Naive thymus-derived CD4-positive, alpha-beta T cell (primary cell): ENCODE data around the gene SENP3. TPM values are rescaled to one million over a fixed set of nuclear protein-coding genes. Genes with fewer than 3 reads are reported as not detected.

ENCODE experiments used
- ATAC-seq: fragments of 150-1000 bp; cut with Tn5 transposase; 2 replicates; pipeline ENCODE4 v1.10.0; 2021; ENCODE audit warnings: mild to moderate bottlenecking, moderate library complexity
- CTCF ChIA-PET: fragments of 350-600 bp; sonication (Branson Sonifier 250); formaldehyde crosslinking; loops from one replicate; lab custom pipeline; 2021; ENCODE audit warnings: antibody characterized with exemption; lab: Charles Lee
- POLR2A ChIA-PET: fragments of 350-600 bp; sonication (Branson Sonifier 250); formaldehyde crosslinking; loops from one replicate; lab custom pipeline; 2021; ENCODE audit warnings: antibody characterized with exemption, inconsistent platforms; lab: Charles Lee
- DNase-seq, 9 donors: peaks; one replicate each; pipeline versions ENCODE4 v3.0.0 to v3.0.0-alpha.2; 2020 to 2022; ENCODE audit warnings: mixed read lengths in 1 of 9
- H3K27ac ChIP-seq: one replicate; pipeline ENCODE4 v1.7.0; 2013; ENCODE audit warnings: mild to moderate bottlenecking, low read depth, low read length, moderate library complexity
- H3K27me3 ChIP-seq, 2 donors: one replicate each; pipeline ENCODE4 v1.7.0; 2013; ENCODE audit warnings: low read length in 2 of 2, mild to moderate bottlenecking in 2 of 2, moderate library complexity in 2 of 2; ENCODE audit not compliant: control insufficient read depth in 2 of 2, insufficient read depth in 2 of 2
- H3K36me3 ChIP-seq, 3 experiments: 1 replicate in 2 of 3; 2 replicates in 1 of 3; pipeline ENCODE4 v1.7.0; 2013; ENCODE audit warnings: low read length in 3 of 3, mild to moderate bottlenecking in 3 of 3, moderate library complexity in 1 of 3; ENCODE audit not compliant: insufficient read depth in 3 of 3, control insufficient read depth in 2 of 3
- H3K4me1 ChIP-seq, 2 donors: one replicate each; pipeline ENCODE4 v1.7.0; 2013; ENCODE audit warnings: low read length in 2 of 2, mild to moderate bottlenecking in 2 of 2, moderate library complexity in 1 of 2; ENCODE audit not compliant: control insufficient read depth in 2 of 2, insufficient read depth in 2 of 2
- H3K4me3 ChIP-seq: 2 replicates; pipeline ENCODE4 v1.7.0; 2013; ENCODE audit warnings: mild to moderate bottlenecking, low read length
- H3K9me3 ChIP-seq, 3 experiments: 1 replicate in 2 of 3; 2 replicates in 1 of 3; pipeline ENCODE4 v1.7.0; 2013; ENCODE audit warnings: low read length in 3 of 3; ENCODE audit not compliant: control insufficient read depth in 2 of 3
- H3K27ac Mint-ChIP-seq, 9 donors: one replicate each; pipeline ENCODE4 v1.8.0; 2020 to 2022; ENCODE audit warnings: mixed read lengths in 9 of 9, mild to moderate bottlenecking in 8 of 9, moderate library complexity in 5 of 9, inconsistent platforms in 2 of 9
- H3K27me3 Mint-ChIP-seq, 5 donors: one replicate each; pipeline ENCODE4 v1.8.0; 2021 to 2022; ENCODE audit warnings: mixed read lengths in 5 of 5, mild to moderate bottlenecking in 1 of 5
- H3K36me3 Mint-ChIP-seq, 5 donors: one replicate each; pipeline ENCODE4 v1.8.0; 2020 to 2022; ENCODE audit warnings: mixed read lengths in 5 of 5, mild to moderate bottlenecking in 3 of 5, inconsistent platforms in 1 of 5
- H3K4me1 Mint-ChIP-seq, 7 donors: one replicate each; pipeline ENCODE4 v1.8.0; 2020 to 2022; ENCODE audit warnings: mixed read lengths in 7 of 7, mild to moderate bottlenecking in 3 of 7, inconsistent platforms in 1 of 7
- H3K4me3 Mint-ChIP-seq, 10 donors: one replicate each; pipeline ENCODE4 v1.8.0; 2020 to 2022; ENCODE audit warnings: mild to moderate bottlenecking in 10 of 10, mixed read lengths in 10 of 10, moderate library complexity in 6 of 10, inconsistent platforms in 2 of 10
- H3K9me3 Mint-ChIP-seq, 11 donors: one replicate each; pipeline ENCODE4 v1.8.0; 2020 to 2022; ENCODE audit warnings: mixed read lengths in 11 of 11, mild to moderate bottlenecking in 4 of 11, inconsistent platforms in 1 of 11, moderate library complexity in 1 of 11
- intact Hi-C, 2 donors: fragments of 100-400 bp; cut with micrococcal nuclease; formaldehyde crosslinking; loops; one replicate each; pipeline ENCODE4 v1.15.1; 2023
- polyA plus RNA-seq, 2 donors: library from polyadenylated mRNA; unstranded; fragments of 300-500 nt; fragmentation: Illumina TruSeq; gene quantifications; one replicate each; pipeline ENCODE4 v1.2.3, GENCODE V29; 2021
- total RNA-seq, 6 experiments: library from RNA in 5 of 6; stranded (reverse) in 5 of 6; gene quantifications; 1 replicate in 5 of 6; 2 replicates in 1 of 6; pipeline ENCODE4 v1.2.3 and lab custom pipeline; 2021 to 2026

The SENP3 gene
- total and polyA plus RNA-seq, 7 experiments from 2014 or later, result 13.2 to 43.8 (median 36.1) TPM

DNA sequence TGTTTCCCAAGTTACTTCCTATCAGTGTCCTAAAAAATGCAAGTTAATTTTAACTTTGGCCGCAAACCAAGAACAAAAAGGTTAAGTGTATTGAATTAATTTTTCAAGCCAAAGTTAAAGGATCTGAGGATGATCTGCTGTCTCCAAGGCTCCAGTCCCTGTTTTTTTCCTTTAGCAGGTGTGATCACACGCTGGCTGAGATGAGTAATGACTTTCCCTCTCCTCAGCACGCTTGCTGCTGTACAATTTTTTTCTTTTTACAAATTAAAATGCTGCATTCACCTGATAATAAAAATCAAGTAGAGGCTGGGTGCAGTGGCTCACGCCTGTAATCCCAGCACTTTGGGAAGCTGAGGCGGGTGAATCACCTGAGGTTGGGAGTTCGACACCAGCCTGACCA, 16.8 kb upstream of the SENP3 start:
- H3K9me3 ChIP-seq, result no peaks in the 10 kb centered on the region
- H3K4me3 ChIP-seq, result no peak overlapping the region
- no peaks in the 10 kb centered on the region for H3K27me3 ChIP-seq
- Mint-ChIP-seq H3K36me3 (peaks cover 0 to 7% (median 0%) of the 10 kb centered on the region in 5 donors), H3K9me3 (no peaks in the 10 kb centered on the region), H3K4me1 (peaks cover 11 to 25% (median 20%) of the 10 kb centered on the region in 7 donors), H3K4me3 (no peak overlapping the region), H3K27ac (no peak overlapping the region), H3K27me3 (peaks cover 0 to 10% (median 0%) of the 10 kb centered on the region in 5 donors)
- H3K4me1 ChIP-seq, result peaks cover 4 to 7% of the 10 kb centered on the region in 2 donors
- CTCF ChIA-PET, result interaction anchor here (0.7 to 2.3 kb wide), 2 partner anchors 16 to 103 kb away, joined by 3 to 14 read pairs; partner anchors contain the start of gene SENP3
- no peaks in the 10 kb centered on the region for H3K36me3 ChIP-seq
- POLR2A ChIA-PET, result no interaction called here
- ATAC-seq (no peak), DNase-seq (no peak)
- H3K27ac ChIP-seq, result no peak overlapping the region
- intact Hi-C loops, result loop anchor here in 1 of 2 donors (5.0 kb wide), 1 partner anchor 33 kb away; no protein-coding TSS in a partner anchor

DNA sequence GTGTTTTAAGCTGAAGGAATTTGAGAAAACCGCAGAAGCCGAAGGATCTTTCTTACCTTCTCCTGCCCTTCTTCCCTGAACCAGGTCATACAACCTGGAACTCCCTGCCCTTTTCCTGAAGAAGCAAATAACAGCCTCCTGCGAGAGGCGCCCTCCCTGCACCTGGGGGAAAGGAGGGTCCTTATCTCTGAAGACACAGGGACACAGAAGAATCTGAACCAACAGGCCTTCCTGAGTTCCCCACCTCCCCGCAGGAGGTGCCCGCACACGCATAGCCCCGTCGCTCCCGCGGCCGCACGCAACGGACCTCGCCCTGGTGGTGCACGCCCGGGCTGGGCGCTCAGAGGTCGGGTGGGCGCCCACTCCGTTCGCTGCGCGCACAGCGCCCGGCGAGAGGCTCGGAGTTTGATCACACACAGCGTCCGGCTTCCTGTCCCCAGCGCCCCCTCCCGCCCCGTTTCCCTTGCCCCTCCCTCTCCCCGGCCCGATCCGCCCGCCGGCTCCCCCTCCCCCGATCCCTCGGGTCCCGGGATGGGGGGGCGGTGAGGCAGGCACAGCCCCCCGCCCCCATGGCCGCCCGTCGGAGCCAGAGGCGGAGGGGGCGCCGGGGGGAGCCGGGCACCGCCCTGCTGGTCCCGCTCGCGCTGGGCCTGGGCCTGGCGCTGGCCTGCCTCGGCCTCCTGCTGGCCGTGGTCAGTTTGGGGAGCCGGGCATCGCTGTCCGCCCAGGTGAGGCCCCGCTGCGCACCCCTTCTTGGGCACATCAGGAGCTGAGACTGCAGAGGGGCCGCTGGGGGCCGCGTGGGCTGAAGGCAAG, 12.9 kb upstream of the SENP3 start, which contains the start of gene TNFSF12:
TSS of gene TNFSF12 (plus strand) at position 474 of the 816 bp plus-strand sequence. CDS start at position 570, 96 bp downstream.
- POLR2A ChIA-PET, result interaction anchor here (0.7 to 2.4 kb wide), 16 partner anchors 9 to 908 kb away, joined by 3 to 25 read pairs (median 4); partner anchors contain the start of genes KIAA0753, POLR2A, SAT2 and SENP3
- Mint-ChIP-seq H3K9me3 (peaks cover 0 to 1% (median 0%) of the 10 kb centered on the region in 11 donors), H3K4me3 (peak within 1 kb of the TSS; percentile 77 to 99 (median 91)), H3K27me3 (peaks cover 0 to 2% (median 0%) of the 10 kb centered on the region in 5 donors), H3K36me3 (peaks cover 0 to 25% (median 4%) of the 10 kb centered on the region in 5 donors), H3K27ac (peak within 1 kb of the TSS; percentile 90 to 98 (median 94)), H3K4me1 (peaks cover 46 to 60% (median 55%) of the 10 kb centered on the region in 7 donors)
- ATAC-seq (peak; percentile 60), DNase-seq (peak in 7 of 9 donors; percentile 38 to 69 (median 45))
- H3K27me3 ChIP-seq, result no peaks in the 10 kb centered on the region
- CTCF ChIA-PET, result interaction anchor here (0.5 to 2.6 kb wide), 5 partner anchors 8 to 193 kb away, joined by 3 to 10 read pairs (median 3); partner anchors contain the start of gene TMEM95
- peak within 1 kb of the TSS; percentile 91 for H3K4me3 ChIP-seq
- H3K4me1 ChIP-seq, result peaks cover 14 to 35% of the 10 kb centered on the region in 2 donors
- intact Hi-C loops, result loop anchor here (1.0 to 5.0 kb wide), 5 partner anchors 13 to 113 kb away; partner anchors contain the start of genes POLR2A (in 2 of the 2), SENP3 (in 1 of the 2) and TMEM102 (in 1 of the 2)
- no peaks in the 10 kb centered on the region for H3K36me3 ChIP-seq
- peak within 1 kb of the TSS; percentile 70 for H3K27ac ChIP-seq
- H3K9me3 ChIP-seq, result no peaks in the 10 kb centered on the region

DNA sequence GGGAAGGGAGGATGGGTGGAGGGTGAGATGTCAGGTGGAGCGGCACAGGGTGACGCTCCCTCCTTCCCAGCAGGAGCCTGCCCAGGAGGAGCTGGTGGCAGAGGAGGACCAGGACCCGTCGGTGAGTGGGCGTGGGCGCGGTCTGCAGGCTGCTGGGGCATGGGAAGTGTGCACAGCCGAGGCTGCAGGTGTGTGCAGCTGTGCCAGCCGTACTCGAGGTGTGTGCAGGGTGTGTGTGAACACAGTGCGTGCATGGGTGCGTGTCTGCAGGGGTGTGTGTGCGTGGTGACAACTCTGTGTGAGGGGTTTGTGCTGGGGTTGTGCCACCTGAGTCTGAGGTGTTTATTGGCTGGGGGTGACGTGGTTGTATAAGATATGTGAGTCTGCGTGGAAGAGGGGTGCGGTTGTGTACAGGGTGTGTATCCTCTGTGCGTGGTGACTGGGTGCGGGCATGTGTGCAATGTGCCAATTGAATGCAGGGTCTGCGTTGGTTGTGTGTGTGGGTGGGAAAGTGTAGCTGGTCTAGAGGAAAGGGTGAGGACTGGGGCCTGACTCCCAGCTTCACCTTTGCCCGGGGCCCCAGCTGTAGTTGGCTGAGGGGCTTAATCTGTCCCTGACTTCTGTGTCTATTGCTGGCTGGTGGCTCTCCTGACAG, 12.2 kb upstream of the SENP3 start:
- Mint-ChIP-seq H3K9me3 (peaks cover 0 to 1% (median 0%) of the 10 kb centered on the region in 11 donors), H3K27me3 (peaks cover 0 to 2% (median 0%) of the 10 kb centered on the region in 5 donors), H3K27ac (peak overlapping the region; percentile 86 to 98 (median 91)), H3K36me3 (peaks cover 0 to 28% (median 4%) of the 10 kb centered on the region in 5 donors), H3K4me3 (peak overlapping the region; percentile 77 to 99 (median 88)), H3K4me1 (peaks cover 50 to 65% (median 58%) of the 10 kb centered on the region in 7 donors)
- DNase-seq (peak in 8 of 9 donors; percentile 45 to 60 (median 53)), ATAC-seq (peak; percentile 59)
- Histone ChIP-seq H3K36me3 (no peaks in the 10 kb centered on the region), H3K27me3 (no peaks in the 10 kb centered on the region), H3K9me3 (no peaks in the 10 kb centered on the region), H3K4me3 (peak overlapping the region; percentile 91), H3K27ac (peak overlapping the region; percentile 70), H3K4me1 (peaks cover 15 to 38% of the 10 kb centered on the region in 2 donors)
- POLR2A ChIA-PET, result interaction anchor here (0.9 to 2.4 kb wide), 13 partner anchors 10 to 624 kb away, joined by 3 to 25 read pairs (median 4); partner anchors contain the start of genes POLR2A, SAT2, SENP3 and TP53
- intact Hi-C loops, result loop anchor here (1.0 to 5.0 kb wide), 4 partner anchors 26 to 114 kb away; partner anchors contain the start of genes POLR2A (in 2 of the 2) and TMEM102 (in 1 of the 2)
- CTCF ChIA-PET, result interaction anchor here (0.5 to 2.6 kb wide), 6 partner anchors 11 to 194 kb away, joined by 3 to 10 read pairs (median 4); partner anchors contain the start of genes TMEM95 and TP53

DNA sequence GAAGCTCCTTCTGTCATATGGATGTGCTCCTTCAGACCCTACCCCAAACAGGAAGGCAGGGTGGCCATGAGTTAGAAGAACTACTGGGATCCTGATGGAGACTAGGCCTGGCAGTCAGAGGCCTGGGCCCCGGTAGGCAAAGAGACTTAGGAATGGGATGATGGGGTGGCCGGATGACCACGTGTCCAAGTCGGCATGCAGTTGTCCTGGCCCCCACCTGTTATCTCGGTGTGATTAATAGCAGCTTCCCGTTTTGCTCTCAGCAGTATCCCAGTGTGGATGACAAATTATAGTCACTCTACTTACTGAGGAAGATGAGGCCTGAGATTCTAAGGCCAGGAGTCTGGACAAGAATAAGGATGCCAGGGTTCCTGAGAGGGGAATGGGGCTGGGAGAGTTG, 11.4 kb upstream of the SENP3 start:
- Mint-ChIP-seq H3K9me3 (peaks cover 0 to 1% (median 0%) of the 10 kb centered on the region in 11 donors), H3K36me3 (peaks cover 0 to 32% (median 5%) of the 10 kb centered on the region in 5 donors), H3K4me1 (peaks cover 55 to 72% (median 65%) of the 10 kb centered on the region in 7 donors), H3K27ac (peak overlapping the region; percentile 86 to 98 (median 91)), H3K27me3 (no peaks in the 10 kb centered on the region), H3K4me3 (peak overlapping the region; percentile 29 to 99 (median 88))
- H3K27ac ChIP-seq, result peak overlapping the region; percentile 70
- intact Hi-C loops, result no loop called here
- no peak for ATAC-seq
- ChIA-PET POLR2A (interaction anchor here (0.6 to 2.4 kb wide), 7 partner anchors 11 to 111 kb away, joined by 3 to 25 read pairs (median 4); partner anchors contain the start of genes SAT2 and SENP3), CTCF (interaction anchor here (1.0 to 2.6 kb wide), 4 partner anchors 10 to 195 kb away, joined by 3 to 10 read pairs (median 6); partner anchors contain the start of genes TMEM95 and TP53)
- DNase-seq, result no peak
- H3K4me1 ChIP-seq, result peaks cover 15 to 44% of the 10 kb centered on the region in 2 donors
- no peaks in the 10 kb centered on the region for H3K36me3 ChIP-seq
- H3K9me3 ChIP-seq, result no peaks in the 10 kb centered on the region
- H3K27me3 ChIP-seq, result no peaks in the 10 kb centered on the region
- H3K4me3 ChIP-seq, result no peak overlapping the region

- peak overlapping the region; percentile 86 to 98 (median 91) for H3K27ac Mint-ChIP-seq
- peaks cover 61 to 79% (median 70%) of the 10 kb centered on the region in 7 donors for H3K4me1 Mint-ChIP-seq
- peaks cover 15 to 49% of the 10 kb centered on the region in 2 donors for H3K4me1 ChIP-seq
- peak overlapping the region in 9 of 10 donors; percentile 10 to 99 (median 62) for H3K4me3 Mint-ChIP-seq
- H3K4me3 ChIP-seq, result no peak overlapping the region
- no peaks in the 10 kb centered on the region for H3K27me3 Mint-ChIP-seq
- no peaks in the 10 kb centered on the region for H3K36me3 ChIP-seq
- DNase-seq (no peak), ATAC-seq (no peak)
- ChIA-PET CTCF (no interaction called here), POLR2A (interaction anchor here (1.9 kb wide), 1 partner anchor 10 kb away, joined by 6 read pairs; the partner anchor contains the start of gene SENP3)
- intact Hi-C loops, result no loop called here
- H3K36me3 Mint-ChIP-seq, result peaks cover 0 to 37% (median 10%) of the 10 kb centered on the region in 5 donors
- H3K27me3 ChIP-seq, result no peaks in the 10 kb centered on the region
- peak overlapping the region; percentile 70 for H3K27ac ChIP-seq
- H3K9me3 ChIP-seq, result no peaks in the 10 kb centered on the region
- H3K9me3 Mint-ChIP-seq, result peaks cover 0 to 1% (median 0%) of the 10 kb centered on the region in 11 donors
Measured at GRCh38 chr17:7551396-7551795, 10.3 kb upstream of the SENP3 start.
